Measurements from ENCODE around the gene ENTR1. TPM values are rescaled to one million over a fixed set of nuclear protein-coding genes. Genes with fewer than 3 reads are reported as not detected.
A peak's percentile ranks its signal among the peaks of the same experiment; 100 is the strongest.

ENTR1 gene
- total RNA-seq, 3 donors from 2014 or later, result 27.8 to 47.6 (median 33.2) TPM

DNA sequence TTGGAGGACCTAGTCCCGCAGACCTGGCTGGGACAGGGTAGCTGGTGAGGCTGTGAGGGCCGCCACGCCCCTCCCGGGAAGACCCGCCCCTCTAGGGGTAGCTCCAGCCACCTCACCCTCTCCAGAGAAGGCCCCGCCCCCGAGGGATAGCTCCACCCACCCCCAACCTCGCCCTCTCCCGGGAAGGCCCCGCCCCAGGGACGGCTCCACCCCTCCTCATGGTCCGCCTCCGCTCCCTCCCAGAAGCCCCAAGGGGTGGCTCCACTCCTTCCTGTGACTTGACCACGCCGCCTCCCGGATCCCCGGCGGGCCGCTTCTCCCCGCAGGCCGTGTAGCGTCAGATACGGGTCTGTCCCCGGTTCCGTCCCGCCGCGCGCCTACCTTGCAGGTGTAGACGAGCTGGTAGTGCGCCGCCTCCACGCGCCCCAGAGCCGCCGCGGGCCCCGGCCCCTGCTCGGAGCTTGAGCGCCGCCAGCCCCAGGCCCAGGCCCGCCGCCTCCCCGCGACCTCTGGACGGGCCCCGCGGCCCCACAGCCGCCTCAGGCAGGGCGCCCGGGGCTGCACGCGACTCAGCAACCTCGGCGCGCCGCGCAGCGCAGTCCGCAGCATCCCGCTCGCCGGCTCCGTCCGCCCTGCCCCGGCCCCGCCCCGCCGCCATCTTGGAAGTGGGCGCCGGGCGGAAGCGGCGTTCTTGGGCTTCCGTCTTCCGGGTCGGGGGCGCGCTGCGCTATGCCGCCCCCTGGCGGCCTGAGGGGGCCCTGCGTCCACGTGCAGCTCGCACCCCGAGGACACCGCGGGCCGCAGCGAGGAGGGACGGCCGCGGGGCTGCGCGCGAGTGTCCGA, 47.1 kb downstream of the ENTR1 start, which contains the start of gene DNLZ:
Gene DNLZ, minus strand, starts transcription at position 639 of the 843 bp plus-strand sequence. Its CDS starts 30 bp downstream, at position 609.
- Histone ChIP-seq H3K9me3 (no peaks in the 10 kb centered on the region), H3K4me3 (peak within 1 kb of the TSS; percentile 88), H3K36me3 (ENCODE audit: low read depth) (no peaks in the 10 kb centered on the region), H3K4me1 (ENCODE audit: low read depth) (peaks cover 8% of the 10 kb centered on the region)
- ATAC-seq, result peak; percentile 95
- peak; percentile 98 for DNase-seq
- TF ChIP-seq, protein P1, sequence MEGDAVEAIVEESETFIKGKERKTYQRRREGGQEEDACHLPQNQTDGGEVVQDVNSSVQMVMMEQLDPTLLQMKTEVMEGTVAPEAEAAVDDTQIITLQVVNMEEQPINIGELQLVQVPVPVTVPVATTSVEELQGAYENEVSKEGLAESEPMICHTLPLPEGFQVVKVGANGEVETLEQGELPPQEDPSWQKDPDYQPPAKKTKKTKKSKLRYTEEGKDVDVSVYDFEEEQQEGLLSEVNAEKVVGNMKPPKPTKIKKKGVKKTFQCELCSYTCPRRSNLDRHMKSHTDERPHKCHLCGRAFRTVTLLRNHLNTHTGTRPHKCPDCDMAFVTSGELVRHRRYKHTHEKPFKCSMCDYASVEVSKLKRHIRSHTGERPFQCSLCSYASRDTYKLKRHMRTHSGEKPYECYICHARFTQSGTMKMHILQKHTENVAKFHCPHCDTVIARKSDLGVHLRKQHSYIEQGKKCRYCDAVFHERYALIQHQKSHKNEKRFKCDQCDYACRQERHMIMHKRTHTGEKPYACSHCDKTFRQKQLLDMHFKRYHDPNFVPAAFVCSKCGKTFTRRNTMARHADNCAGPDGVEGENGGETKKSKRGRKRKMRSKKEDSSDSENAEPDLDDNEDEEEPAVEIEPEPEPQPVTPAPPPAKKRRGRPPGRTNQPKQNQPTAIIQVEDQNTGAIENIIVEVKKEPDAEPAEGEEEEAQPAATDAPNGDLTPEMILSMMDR (IDR thresholded peaks at IDR 0.05), result peak; percentile 100
- intact Hi-C loops (cut with DNase I, micrococcal nuclease), result no loop called here

DNA sequence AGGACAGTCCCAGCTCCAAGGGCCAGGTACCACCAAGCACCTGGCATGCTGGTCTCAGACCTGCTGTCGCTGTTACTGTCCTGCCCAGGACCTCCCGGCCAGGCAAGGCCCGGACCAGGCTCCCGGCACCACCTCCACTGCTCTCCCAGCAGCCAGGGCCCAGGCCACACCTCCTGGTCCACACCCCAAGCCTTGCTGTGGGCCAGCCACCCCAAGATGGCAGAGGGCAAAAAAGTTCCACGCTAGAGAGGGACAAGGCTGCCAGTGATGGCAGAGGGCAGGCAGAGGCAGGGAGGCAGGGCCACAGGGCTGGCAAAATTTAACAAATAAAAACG, 48.0 kb downstream of the ENTR1 start:
- ATAC-seq, result no peak
- Histone ChIP-seq H3K4me1 (ENCODE audit: low read depth) (peaks cover 8% of the 10 kb centered on the region), H3K4me3 (no peak overlapping the region), H3K36me3 (ENCODE audit: low read depth) (no peaks in the 10 kb centered on the region), H3K9me3 (no peaks in the 10 kb centered on the region)
- no peak for DNase-seq
- TF ChIP-seq, protein P1 (IDR thresholded peaks at IDR 0.05), result no peak
- intact Hi-C loops (cut with DNase I, micrococcal nuclease), result no loop called here

DNA sequence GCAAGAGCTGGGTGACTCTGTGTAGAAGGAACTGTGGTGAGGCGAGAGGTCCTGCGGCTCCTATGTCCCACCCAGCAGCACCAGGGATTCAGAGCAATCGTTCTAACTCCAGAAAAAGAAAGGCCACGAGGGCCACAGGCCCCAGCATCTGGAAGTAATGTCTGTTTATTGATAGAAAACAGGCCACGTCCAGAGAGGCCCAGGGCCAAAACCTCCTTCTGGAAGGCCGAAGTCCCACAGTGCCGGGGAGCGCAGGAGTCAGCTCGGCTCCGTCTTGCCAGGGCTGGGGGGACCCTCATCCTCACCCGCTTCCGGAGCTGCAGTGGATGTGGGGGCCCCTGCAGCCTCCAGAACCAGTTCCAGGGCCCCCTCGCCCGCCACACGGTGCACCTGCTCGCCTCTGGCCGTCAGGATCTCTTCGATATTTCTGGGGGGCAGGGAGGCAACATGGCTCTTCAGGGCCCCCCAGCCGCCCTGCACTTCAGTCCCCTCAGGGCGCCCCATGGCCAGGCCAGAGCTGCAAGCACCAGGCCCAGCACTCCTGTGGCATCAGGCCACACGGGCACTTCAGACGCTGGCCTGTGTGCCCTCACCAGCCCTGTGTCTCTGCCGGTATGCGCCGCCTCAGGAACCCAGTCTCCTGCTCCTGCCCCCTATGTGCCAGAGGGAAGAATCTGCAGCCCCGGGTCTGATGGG, 48.5 kb downstream of the ENTR1 start:
- intact Hi-C loops (cut with DNase I, micrococcal nuclease), result no loop called here
- no peaks in the 10 kb centered on the region for H3K9me3 ChIP-seq
- no peak overlapping the region for H3K4me3 ChIP-seq
- no peaks in the 10 kb centered on the region for H3K36me3 ChIP-seq (ENCODE audit: low read depth)
- ATAC-seq (no peak), DNase-seq (no peak)
- TF ChIP-seq, protein P1 (IDR thresholded peaks at IDR 0.05), result no peak
- peaks cover 8% of the 10 kb centered on the region for H3K4me1 ChIP-seq (ENCODE audit: low read depth)

DNA sequence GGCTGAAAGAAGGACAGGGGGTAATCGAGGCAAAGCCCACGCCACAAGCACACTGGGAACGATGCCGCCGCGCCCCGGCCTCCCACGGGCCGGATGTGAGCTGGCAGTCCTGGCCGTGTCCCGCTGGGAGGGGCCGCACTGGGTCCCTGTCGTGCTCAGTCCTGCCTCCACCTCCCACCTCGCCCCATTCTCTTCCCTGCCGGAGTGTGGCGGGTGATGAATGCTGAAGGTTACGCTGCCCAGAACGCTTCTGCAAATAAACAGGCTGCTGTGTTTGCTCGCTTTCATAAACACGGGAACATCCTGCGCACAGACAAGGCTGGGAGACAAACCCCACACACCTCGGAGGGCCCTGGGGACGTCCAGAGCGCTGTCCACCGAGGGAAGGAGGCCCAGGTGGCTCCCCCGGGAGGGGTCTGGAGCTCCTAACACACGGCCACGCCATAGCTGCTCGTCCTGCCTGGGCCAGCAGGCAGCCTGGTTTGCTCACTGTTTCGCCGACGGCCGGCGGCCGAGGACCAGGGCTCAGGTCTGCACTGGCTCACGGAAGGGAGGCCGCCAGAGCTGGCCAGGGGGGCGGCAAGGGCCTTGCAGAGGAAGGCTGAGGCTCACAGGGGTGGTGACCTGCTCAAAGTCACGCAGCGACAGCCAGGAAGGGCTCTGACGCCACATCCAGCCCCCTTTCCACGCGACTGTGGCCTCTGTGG, 49.2 kb downstream of the ENTR1 start:
- no peaks in the 10 kb centered on the region for H3K9me3 ChIP-seq
- TF ChIP-seq, protein P1 (IDR thresholded peaks at IDR 0.05), result no peak
- no peaks in the 10 kb centered on the region for H3K36me3 ChIP-seq (ENCODE audit: low read depth)
- peaks cover 8% of the 10 kb centered on the region for H3K4me1 ChIP-seq (ENCODE audit: low read depth)
- intact Hi-C loops (cut with DNase I, micrococcal nuclease), result no loop called here
- no peak for ATAC-seq
- no peak for DNase-seq
- H3K4me3 ChIP-seq, result no peak overlapping the region

DNA sequence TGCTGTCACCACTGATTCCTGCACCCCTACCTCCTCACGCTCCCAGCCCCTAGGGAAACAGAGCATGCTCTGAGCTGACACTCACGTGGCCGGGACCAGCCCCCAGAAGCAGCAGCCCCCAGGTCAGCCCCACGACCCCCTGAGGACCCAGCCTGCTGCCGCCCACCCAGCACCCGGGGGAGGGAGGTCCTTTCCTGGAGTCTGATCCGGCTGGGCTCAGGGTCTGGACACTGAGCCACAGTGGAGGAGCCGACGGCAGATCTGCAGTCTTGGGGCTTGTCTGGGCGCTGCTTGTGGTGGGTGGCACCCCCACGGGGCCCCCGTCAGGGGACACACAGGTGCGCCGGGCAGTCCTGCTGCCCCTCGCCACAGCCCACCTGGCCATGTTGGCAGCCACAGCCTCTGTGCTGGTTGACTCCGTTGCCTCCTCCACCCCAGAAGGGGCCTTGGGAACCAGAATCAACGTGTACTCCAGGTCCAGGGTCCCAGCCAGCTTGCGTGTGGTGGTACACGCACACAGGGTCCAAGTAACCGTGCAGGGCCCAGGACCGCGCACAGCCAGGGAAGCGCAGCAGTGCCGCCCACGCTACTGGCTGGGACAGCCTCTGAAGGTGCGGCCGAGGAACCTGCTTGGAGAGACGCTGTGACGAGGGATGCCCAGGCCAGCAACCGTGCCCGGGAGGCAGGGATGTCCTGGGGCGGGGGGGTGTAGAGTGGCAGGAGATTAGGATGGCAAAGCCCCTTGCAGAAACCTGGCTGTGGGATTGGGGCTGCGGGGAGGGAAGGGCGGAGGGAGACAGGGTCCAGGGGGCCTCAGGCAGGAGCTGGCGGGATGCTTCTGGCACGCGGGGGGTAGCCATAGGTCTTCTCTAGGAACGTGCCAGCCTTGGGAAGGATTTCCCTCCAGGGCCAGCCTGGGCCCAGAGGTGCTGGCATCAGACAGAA, 50.4 kb downstream of the ENTR1 start:
- intact Hi-C loops (cut with DNase I, micrococcal nuclease), result no loop called here

More for the DNA sequence above, 50.4 kb downstream of the ENTR1 start:
- Histone ChIP-seq H3K36me3 (ENCODE audit: low read depth) (no peaks in the 10 kb centered on the region), H3K9me3 (no peaks in the 10 kb centered on the region), H3K4me3 (no peak overlapping the region), H3K4me1 (ENCODE audit: low read depth) (peaks cover 8% of the 10 kb centered on the region)
- TF ChIP-seq, protein P1 (IDR thresholded peaks at IDR 0.05), result no peak
- ATAC-seq (no peak), DNase-seq (no peak)
